Epidermal melanocyte (primary cell): ENCODE data around the gene TBCA.
A peak's percentile ranks its signal among the peaks of the same experiment; 100 is the strongest.

Experiments
- DNase-seq: peaks from one replicate; pipeline ENCODE4 v3.0.0; 2011; ENCODE audit warnings: low spot score; ENCODE audit not compliant: insufficient read length

TBCA gene, protein sequence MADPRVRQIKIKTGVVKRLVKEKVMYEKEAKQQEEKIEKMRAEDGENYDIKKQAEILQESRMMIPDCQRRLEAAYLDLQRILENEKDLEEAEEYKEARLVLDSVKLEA

GRCh38 chr5:77775790-77776553 is at the start of gene TBCA:
Gene TBCA (minus strand): TSS chr5:77776339. CDS start chr5:77776257, 82 bp downstream.
- peak; percentile 61 for DNase-seq

DNA sequence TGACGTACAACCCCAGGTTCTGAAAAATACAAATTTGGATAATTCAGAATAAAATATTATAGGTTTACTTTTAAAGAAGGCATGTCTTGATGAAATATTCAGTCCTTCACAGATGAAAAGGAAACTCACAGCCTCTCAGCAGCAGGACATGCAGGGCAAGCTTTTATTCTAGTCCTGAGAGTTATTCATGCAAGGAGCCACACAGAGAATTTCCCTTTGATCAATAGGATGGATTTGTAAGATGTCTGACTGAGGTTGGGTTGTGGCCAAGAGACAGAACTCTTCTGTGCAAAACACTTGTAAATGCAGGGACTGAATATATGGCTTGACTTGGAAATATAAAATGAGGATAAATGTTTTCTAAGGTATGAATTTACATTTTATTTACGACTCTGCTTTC is 48.8 kb upstream of the TBCA start:
- DNase-seq: no peak

- DNase-seq: no peak
Observed at GRCh38 chr5:77816686-77817085, 40.5 kb upstream of the TBCA start.

DNA sequence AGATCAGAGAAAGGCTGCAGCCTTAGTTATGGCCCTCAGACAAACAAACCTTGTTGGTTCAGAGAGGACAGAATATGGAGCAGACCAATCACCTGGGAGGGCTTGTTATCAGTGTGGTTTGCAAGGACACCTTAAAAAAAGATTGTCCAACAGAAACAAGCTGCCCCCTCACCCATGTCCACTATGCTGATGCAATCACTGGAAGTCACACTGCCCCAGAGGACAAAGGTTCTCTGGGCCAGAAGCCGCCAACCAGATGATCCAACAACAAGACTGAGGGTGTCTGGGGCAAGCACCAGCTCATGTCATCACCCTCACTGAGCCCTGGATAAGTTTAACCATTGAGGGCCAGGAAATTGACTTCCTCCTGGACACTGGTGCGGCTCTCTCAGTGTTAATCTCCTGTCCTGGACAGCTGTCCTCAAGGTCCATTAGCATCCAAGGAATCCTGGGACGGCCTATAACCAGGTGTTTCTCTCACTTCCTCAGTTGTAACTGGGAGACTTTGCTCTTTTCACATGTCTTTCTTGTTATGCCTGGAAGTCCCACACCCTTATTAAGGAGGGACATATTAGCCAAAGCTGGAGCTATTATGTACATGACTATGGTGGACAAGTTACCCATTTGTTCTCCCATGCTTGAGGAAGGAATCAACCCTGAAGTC is 36.9 kb upstream of the TBCA start:
- DNase-seq: no peak

DNA sequence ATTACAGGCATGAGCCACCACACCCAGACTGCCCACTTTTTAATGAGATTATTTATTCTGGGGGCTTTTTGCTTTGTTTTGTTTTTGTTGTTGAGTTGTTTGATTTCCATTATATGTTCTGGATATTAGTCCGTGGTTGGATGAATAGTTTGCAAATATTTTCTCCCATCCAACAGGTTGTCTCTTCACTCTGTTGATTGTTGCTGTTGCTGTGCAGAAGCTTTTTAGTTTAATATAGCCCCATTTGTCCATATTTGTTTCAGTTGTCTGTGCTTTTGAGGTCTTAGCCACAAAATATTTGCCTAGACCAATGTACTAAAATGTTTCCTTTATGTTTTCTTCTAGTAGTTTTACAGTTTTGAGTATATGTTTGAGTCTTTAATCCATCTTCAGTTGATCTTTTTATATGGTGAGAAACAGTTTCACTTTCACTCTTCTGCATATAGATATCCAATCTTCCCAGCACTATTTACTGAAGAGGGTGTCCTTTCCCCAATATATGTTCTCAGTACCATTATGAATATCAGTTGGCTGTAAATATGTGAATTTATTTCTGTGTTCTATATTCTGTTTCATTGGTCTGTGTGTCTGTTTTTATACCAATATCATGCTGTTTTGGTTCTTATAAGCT is 30.2 kb upstream of the TBCA start:
- DNase-seq: no peak

GRCh38 chr5:77798456-77798855 is 22.3 kb upstream of the TBCA start:
- no peak for DNase-seq

GRCh38 chr5:77797136-77797535 is 21.0 kb upstream of the TBCA start:
- DNase-seq: no peak

- DNase-seq: no peak
Observed at GRCh38 chr5:77795846-77796245, 19.7 kb upstream of the TBCA start.

- no peak for DNase-seq
Observed at GRCh38 chr5:77795268-77795667, 19.1 kb upstream of the TBCA start.

DNA sequence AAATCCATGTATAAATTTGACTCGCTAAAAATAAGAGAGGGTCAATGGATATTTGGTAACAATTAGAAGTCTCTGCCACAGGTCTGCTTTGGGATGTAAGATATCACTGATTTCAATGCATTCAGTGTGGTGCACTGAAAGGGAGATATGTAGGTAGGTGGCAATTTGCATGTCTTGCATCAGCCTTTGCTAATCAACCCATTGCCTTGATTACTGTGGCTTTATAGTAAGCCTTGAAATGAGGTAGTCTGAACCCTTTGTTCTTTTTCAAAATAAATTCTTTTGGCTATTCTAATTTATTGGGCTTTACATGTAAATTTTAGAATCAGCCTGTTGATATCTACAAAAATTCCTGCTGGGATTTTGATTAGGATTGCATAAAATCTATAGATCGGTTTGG is 15.8 kb upstream of the TBCA start:
- no peak for DNase-seq

DNA sequence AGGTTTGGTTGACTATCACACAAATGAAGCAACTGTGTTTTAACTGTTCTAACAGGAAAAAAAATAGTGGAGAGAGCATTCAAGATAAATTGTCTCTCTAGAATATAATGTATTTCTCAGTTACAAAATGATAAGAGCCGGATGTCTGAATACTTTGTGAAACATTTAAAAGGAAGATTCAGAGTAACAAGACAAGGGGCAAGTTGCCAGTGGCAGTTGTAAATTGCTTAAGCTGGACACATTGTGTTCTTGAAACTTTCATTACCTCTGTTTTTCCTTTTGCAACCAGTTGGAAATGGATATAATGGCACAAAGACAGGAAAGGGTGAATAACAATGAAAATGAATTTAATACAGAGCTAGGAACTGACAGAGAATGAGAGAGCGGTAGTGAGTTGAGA is 15.2 kb upstream of the TBCA start:
- DNase-seq: no peak

GRCh38 chr5:77785229-77785628 is 9.1 kb upstream of the TBCA start:
- DNase-seq: no peak

DNA sequence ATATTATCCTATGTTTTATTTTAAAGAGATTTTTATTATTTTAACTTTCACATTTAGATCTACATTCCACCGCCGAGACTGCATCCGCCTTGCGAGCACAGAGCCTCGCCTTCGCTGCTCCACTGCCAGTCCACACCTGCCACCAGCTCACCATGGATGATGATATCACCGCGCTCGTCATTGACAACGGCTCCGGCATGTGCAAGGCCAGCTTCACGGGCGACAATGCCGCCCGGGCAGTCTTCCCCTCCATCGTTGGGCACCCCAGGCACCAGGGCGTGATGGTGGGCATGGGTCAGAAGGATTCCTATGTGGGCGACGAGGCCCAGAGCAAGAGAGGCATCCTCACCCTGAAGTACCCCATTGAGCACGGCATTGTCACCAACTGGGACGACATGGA is 8.6 kb upstream of the TBCA start:
- DNase-seq: no peak

DNA sequence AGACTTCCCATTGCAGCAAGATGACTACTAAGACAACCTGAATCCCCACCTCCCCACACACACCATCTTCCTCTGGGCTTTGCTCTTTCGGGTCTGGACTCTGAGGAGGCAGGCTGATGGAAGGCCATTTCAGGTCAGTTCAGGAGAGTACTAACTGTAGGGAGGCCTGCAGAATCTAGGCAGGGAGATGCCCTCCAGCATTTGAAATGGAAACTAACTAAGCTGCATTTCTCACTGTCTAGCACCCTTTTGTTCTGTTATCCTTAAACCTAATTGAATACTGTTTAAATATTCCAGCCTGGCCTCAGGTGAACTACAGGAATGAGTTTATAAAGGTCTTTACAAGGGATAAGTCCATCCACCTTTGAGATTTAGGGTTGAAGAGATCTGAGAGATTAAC is 4.9 kb upstream of the TBCA start:
- no peak for DNase-seq

GRCh38 chr5:77778881-77779438 is 2.8 kb upstream of the TBCA start:
- no peak for DNase-seq

- DNase-seq: no peak
Observed at GRCh38 chr5:77778398-77778797, 2.3 kb upstream of the TBCA start.

GRCh38 chr5:77777911-77778310 is 1.8 kb upstream of the TBCA start:
- DNase-seq: no peak

- no peak for DNase-seq
Observed at GRCh38 chr5:77777281-77777892, 1.2 kb upstream of the TBCA start.

DNA sequence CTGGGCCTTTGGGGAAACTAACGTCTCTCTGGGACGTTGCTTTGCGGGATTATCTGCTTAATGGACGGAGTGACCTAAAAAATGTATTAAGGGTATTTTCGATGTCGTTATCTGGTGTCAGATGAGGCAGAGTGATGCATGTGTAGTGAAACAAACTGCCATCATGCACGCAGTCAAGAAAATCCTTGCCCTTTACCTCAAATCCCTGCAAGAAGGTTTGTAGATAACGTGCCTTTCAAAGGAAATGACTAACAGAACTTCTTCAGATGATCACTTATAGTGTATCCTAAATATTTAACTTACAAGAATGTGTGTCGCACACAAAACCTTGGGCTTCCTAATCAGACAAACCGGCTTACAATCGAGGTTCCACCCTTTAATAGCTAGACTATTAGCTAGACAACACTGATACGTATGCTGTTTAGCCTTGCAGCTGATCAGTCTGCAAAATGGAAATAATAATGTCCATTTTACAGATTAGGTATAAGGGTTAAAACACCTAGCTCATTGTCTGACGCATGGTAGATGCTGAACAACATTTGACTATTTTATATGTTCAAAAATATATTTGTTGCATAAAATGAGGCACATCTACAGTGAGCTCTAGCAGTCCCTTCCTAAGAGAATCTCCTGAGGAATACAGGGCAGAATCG is 541 bp upstream of the TBCA start:
- DNase-seq: no peak

GRCh38 chr5:77774981-77775789 is 954 bp downstream of the TBCA start:
- DNase-seq: no peak
